HK-2 (cell line): ENCODE measurements around the gene RAD51B.
"Not testable (repeated sequence)": the region's sequence is repeated elsewhere in the genome, so short reads cannot be mapped to it uniquely, and the experiment has no call there.

Experiments
- DNase-seq: peaks from one replicate; pipeline ENCODE4 v3.0.0-alpha.2; 2018; ENCODE audit not compliant: unreplicated experiment

RAD51B gene

DNA sequence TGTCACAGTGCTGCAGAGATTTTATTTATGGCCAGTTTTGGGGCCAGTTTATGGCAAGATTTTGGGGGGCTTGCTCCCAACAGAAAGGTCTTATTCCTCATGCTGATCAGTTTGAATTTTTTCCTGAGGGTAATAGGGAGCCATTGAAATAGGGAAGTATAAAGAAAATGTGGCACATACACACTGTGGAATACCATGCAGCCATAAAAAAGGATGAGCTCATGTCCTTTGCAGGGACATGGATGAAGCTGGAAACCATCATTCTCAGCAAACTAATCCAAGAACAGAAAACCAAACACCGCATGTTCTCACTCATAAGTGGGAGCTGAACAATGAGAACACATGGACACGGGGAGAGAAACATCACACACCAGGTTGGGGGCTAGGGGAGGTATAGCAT lies 483.4 kb downstream of the RAD51B start:
- DNase-seq, result not testable (repeated sequence)

- DNase-seq, result no peak
These were observed 486.2 kb downstream of the RAD51B start for GRCh38 chr14:68305738-68306137.

DNA sequence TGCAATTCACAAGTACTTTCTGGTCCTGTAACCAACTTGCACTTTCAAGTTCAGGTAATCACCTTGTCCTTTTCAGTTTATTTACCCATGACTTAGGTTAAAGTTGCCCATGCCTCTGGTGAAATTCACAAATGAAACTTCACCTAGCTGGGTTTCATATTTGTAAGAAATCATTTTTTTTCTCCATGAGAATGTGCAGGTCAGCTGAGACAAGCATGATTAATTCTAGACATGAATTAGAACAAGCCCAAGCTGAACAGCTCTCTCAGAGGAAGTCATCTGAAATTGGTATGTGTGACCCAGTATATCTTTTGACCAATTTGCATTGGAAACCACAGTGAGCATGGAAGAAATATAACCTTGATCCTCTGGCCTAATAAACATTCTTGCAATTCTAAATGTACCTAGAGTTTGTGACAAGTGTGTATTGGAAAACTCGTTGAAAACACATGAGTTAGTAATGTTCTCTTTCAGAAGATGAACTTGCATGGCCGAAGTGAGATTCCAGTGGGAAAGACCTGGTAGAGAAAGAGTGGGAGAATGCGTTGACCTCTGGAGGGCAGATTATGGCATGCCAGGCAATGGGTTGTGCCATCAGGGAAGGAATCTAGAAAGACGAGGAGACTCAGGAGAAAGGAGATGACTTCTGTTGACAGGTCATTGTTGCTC lies 486.8 kb downstream of the RAD51B start:
- DNase-seq, result no peak

DNA sequence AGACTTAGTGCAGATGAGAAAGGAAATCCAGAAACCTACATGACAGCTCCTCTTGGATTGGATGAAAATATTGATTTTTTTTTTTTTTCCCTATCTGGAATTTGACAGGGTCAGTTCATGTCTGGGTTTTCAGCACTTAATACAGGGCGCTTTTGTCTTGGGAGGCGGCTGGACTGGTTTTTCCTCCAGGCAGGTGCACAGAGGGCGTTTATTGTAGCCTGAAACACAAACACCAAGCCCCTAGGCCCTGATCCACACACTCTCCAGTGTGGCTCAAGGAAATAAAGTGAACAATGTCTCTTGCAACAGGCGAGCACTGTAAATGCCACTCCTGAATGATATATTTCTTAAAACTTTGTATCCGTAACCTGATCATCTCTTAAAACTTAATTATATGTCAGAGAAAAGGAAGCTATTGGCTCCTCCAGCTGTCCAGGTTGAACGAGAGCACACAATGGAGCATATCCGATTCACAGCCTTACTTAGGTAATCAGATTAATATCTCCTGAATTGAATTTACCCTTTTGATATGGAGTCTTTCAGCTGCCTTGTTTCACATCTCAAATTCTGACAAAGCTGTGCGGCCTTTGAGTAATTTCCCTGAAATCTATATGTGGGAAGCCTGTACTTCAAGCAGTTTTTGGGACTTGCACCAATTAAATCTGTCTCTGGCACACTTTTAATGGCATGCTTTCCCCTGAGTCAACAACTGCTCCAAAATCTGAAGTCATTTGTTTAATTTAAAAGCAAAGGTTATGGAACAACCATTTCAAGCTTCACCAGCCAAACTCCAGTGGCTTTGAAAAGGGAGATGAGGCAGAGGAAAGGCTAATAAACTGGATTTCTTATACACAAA lies 487.6 kb downstream of the RAD51B start:
- no peak for DNase-seq

- DNase-seq, result no peak
These were observed 488.2 kb downstream of the RAD51B start for GRCh38 chr14:68307790-68308168.

DNA sequence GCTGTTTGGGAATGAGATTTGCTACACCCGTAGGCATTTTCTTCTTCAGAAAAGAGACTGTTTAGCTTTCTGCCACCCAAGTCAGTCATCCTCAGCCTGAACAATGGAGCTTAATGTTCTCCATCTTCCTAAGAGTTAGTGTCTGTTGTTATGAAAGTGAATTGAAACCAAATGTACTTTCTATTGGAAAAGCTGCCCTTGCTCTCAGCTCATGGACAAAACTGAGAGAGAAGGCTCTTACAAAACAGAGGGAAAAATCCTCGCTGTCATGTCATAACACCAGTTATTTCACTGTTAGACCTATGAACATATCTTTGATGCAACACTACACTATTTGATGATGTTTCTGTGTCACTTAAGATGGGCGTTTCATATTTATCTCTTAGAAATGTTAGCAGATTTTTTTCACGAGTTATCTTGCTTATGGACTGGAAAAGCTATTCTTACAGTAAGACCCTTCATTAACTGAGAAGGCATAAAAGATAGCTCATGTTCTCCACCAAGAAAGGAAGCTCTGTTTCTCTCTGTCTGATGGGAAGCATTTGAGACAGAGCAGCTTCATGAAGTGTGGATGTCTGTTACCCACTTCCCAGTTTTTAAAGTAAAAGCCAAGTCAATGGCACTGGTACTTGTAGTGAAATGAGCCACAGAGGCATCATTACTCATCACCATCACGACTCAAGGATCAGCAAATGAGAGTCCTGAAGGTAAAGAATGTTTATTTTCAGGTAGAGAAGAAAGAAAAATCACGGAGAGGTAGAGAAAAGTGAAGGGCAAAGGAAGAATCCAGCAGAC lies 489.3 kb downstream of the RAD51B start:
- no peak for DNase-seq

DNA sequence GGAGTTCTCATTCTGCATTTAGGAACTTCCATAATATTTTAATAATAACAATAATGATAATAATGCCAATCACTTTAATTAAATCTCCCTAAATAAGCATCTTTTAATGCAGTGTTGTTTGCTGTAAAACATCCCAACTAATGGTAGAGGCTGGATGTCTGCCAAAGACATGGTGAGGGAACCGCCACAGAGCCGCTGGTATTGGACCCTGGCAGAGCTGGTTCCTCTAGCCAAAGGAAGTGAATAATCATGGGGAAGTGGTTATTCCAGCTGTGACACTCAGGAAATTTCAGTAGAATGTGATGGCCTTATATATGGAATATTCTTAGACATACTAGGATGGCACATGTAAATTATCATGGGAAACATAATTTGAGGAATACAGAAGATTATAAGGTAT lies 490.0 kb downstream of the RAD51B start:
- no peak for DNase-seq

GRCh38 chr14:68312300-68312699 lies 492.7 kb downstream of the RAD51B start:
- DNase-seq, result no peak

- DNase-seq, result no peak
These were observed 493.5 kb downstream of the RAD51B start for GRCh38 chr14:68312884-68313610.

DNA sequence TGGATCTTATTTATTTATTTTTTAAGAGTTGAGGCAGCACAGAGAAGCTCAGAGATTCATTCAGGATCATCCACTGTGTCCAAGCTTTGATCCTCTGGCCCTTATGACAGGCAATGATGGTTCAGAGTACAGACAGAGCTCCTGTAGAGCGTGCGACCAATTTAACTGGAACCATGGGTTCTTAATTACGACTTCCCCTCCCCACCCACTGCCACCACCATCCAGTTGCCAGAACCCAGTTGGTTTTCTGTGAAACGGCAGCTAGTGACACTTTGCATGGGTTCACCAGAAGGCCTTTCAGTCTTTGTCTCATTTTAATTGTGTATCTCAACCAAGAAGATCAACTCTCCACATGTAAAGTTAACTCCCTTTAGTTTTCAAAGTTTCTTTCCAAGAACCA lies 495.1 kb downstream of the RAD51B start:
- no peak for DNase-seq

DNA sequence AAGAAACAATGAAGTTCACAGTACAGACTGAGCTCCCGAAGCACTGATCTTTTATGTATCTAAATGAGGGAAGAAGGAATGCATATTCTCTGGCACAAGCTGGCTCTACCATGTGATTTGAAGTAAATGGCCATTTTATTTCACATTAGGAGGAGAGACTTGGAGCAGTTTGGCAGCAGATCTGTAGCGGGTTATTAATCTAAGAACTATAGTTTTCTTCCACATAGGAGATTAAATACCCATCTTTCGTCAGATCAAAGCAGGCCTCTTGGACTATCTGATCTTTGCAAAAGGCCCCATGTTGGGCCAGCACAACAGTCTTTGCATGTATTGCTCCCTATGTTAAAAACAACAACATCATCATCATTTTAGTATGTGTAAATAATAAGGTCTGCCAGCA lies 495.5 kb downstream of the RAD51B start:
- no peak for DNase-seq

DNA sequence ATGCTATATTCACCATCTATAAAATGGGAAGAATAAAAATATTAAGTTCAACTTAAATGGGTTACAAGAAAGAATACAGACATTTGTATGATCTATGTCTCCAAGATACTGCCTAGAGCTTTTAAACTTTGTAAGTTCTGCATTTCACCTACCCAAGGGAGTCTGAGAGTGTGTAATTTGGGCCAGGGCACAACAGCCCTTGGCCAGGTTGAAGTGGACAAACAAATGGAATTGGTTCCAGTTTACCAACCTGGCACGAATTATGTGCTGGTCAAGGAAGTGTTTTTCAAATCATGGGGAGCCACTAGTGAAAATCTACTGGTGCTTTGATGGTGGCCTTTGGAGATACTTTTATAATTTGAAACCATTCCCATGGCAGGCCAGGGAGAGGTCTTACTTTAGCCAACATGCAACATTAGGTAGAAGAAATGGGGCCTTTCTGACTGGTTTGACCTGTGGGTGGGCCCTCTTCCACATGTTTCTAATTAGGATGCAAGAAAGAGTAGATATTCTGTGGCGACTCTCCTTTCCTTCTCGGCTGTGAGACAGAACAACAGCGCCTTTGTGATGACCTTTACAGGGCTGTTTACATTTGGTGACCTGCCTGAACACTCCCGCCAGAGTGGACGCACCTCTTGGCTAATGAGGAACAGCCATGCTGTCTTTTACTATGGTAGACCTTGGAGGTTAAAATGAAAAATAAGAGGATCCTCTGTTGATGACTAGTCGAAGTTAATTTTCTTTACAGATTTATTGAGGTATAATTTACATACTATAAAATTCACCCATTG lies 496.7 kb downstream of the RAD51B start:
- DNase-seq, result no peak

DNA sequence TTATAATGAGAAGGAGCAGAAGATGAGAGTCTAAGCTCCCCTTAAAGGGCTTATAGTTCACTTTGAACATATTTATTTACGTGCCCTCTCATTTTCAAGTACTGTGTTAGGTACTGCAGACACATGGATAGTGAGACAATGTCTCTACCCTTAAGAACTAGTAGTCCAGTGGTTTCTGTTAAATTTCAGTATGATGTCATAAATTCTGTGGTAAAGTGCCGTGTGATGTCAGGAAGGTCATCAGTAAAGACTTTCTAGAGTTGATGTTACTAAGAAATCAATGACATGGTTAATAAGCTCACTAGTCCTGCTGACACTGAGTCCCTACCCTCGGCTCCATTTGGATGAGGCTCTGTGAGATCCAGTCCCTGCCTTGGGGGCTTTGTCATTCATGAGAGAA lies 497.7 kb downstream of the RAD51B start:
- no peak for DNase-seq

- no peak for DNase-seq
These were observed 499.2 kb downstream of the RAD51B start for GRCh38 chr14:68318828-68319227.

DNA sequence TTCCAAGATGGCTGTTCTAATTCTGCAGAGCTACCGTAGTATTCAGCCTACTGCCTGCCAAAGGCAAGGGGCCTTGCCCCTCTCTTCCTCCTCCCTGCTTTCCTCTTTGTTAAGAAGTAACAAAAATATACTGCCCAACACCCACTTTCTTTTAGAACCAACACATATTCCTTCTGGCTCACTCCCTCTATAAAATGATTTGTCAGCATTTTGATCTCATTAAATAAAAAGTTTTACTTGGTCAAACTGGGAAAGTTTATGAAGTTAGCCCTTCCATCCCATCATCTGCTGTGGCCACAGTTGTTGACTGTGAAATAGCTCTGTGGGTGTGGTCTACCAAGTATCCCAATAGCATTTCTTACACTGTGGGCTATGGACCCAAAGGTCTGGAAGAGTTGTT lies 500.9 kb downstream of the RAD51B start:
- no peak for DNase-seq

DNA sequence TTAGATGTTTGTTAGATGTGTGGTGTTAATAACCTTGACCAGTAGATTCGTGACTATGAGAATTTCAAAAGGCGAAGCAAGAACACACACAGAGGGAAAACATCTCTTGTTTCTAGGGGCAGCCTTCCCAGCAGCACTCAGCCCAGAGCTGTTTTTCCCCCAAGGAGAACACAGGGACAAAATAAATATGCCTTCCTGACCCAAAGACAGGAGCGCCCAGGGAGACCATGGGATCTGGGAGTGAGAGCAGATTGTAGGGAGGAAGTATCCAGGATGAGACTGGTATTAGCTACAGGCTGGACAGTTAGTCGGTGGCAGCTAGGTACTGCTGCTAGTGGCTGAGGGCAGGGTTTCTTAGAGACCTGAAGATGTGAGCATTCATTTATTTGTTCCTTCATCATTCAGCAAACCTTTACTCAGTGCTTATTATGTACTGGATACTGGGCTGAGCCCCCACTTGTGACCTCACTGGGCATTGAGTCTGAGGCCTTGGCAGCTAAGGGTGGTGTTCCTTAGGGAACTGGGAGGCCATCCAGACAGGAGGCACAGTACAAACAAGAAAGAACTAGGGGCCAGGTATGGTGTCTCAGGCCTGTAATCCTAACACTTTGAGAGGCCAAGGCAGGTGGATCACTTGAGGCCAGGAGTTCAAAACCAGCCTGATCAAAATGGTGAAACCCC lies 503.5 kb downstream of the RAD51B start:
- DNase-seq, result no peak

DNA sequence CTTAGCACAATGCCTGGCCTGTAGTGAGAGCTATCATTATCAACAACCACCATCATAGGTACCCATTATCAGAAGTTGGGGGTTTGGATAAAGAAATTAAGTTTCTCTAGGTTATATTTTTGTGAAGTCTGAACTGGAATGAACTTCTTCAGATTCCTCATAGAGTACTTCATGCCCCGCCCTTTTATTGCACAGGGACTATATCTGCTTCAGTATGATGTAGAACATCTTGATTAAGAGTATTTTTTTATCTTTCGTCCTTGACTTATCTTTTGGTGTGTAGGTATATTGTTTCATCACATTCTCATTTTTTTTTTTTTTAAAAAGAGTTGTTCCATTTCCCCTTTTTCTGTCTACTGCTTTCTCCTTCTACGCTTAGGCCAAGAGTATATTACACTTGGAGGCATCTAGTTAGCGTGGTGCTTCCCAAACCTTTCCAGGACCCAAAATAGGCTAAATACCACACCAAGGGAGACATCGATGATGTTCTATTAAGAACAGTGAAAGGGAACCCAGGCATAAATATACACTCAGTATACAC lies 505.8 kb downstream of the RAD51B start:
- no peak for DNase-seq

DNA sequence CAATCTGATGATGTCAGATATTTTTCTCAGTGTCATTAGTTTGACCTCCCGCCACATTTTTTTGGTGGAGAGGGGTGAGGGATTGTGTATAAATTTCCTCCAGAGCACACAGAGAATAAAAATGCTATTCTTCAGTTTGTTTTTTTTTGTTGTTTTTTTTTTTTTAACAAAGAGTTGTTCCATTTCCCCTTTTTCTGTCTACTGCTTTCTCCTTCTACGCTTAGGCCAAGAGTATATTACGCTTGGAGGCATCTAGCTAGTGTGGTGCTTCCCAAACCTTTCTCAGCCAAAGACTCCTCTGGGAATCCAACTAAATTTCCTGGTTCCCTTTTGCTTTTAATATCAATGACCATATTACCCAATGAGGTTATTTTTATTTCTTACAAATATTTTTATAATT lies 507.7 kb downstream of the RAD51B start:
- DNase-seq, result no peak

- DNase-seq, result no peak
These were observed 508.9 kb downstream of the RAD51B start for GRCh38 chr14:68328509-68328908.

DNA sequence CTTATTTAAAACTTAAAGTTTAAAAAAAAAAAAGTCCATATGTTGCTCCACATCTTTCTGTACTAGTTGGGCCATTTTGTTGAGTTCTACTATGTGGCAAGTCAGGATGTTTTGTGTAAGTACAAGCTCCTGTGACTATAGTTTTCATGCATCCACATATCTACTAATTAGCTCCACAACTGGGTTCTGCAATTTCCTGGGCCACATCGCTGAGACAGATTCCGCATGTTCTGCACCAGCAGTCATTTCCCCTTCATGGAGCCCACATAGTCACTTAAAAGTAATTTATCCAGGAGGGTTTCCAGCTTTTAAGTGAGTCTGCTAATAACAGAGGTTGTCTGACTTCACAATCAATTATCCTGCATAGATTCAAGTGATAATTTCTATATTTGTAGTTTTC lies 511.8 kb downstream of the RAD51B start:
- no peak for DNase-seq
